DLD1 (cell line): Measurements from ENCODE around the gene GNA14.
"Not testable (repeated sequence)": the region's sequence is repeated elsewhere in the genome, so short reads cannot be mapped to it uniquely, and the experiment has no call there.

Experiments used
- in situ Hi-C: cut with HindIII; loops from 2 replicates; pipeline ENCODE4 v1.10.0; 2017; ENCODE audit warnings: low sequenced_read_pairs

The GNA14 gene

GRCh38 chr9:77422969-77423368, 225.2 kb downstream of the GNA14 start:
- in situ Hi-C loops, result no loop called here

GRCh38 chr9:77421506-77422265, 226.4 kb downstream of the GNA14 start:
- in situ Hi-C loops, result no loop called here

GRCh38 chr9:77420641-77421040, 227.5 kb downstream of the GNA14 start:
- in situ Hi-C loops, result no loop called here

- in situ Hi-C loops, result no loop called here
Observed at GRCh38 chr9:77418226-77418625, 229.9 kb downstream of the GNA14 start.

- in situ Hi-C loops, result no loop called here
Observed at GRCh38 chr9:77417566-77417965, 230.6 kb downstream of the GNA14 start.

GRCh38 chr9:77408521-77408920, 239.6 kb downstream of the GNA14 start:
- in situ Hi-C loops, result not testable (repeated sequence)

- in situ Hi-C loops, result no loop called here
Observed at GRCh38 chr9:77403239-77403638, 244.9 kb downstream of the GNA14 start.

GRCh38 chr9:77402286-77402685, 245.8 kb downstream of the GNA14 start:
- in situ Hi-C loops, result no loop called here

- in situ Hi-C loops, result no loop called here
Observed at GRCh38 chr9:77399964-77400363, 248.2 kb downstream of the GNA14 start.

- in situ Hi-C loops, result not testable (repeated sequence)
Observed at GRCh38 chr9:77398581-77398980, 249.5 kb downstream of the GNA14 start.

- in situ Hi-C loops, result no loop called here
Observed at GRCh38 chr9:77392328-77392727, 255.8 kb downstream of the GNA14 start.

GRCh38 chr9:77391834-77392233, 256.3 kb downstream of the GNA14 start:
- in situ Hi-C loops, result no loop called here

GRCh38 chr9:77386187-77386586, 261.9 kb downstream of the GNA14 start:
- in situ Hi-C loops, result no loop called here

- in situ Hi-C loops, result no loop called here
Observed at GRCh38 chr9:77384406-77384805, 263.7 kb downstream of the GNA14 start.

GRCh38 chr9:77375956-77376532, 272.1 kb downstream of the GNA14 start:
- in situ Hi-C loops, result no loop called here

GRCh38 chr9:77374266-77374665, 273.9 kb downstream of the GNA14 start:
- in situ Hi-C loops, result no loop called here
